NCI-H1417 treated with DMSO at 0.1 percent for 48 hours (cell line): Measurements from ENCODE around the gene DIDO1.
"Not testable (repeated sequence)": the region's sequence is repeated elsewhere in the genome, so short reads cannot be mapped to it uniquely, and the experiment has no call there.

Experiments used
- DNase-seq: peaks from one replicate; lab custom pipeline; 2025; lab: John Stamatoyannopoulos, UW

DIDO1 gene

GRCh38 chr20:62854121-62854520, 72.2 kb downstream of the DIDO1 start:
- no peak for DNase-seq

- DNase-seq, result not testable (repeated sequence)
Observed at GRCh38 chr20:62853304-62853703, 73.0 kb downstream of the DIDO1 start.

- no peak for DNase-seq
Observed at GRCh38 chr20:62852841-62853240, 73.5 kb downstream of the DIDO1 start.

- DNase-seq, result no peak
Observed at GRCh38 chr20:62852196-62852595, 74.1 kb downstream of the DIDO1 start.

GRCh38 chr20:62850333-62850974, 75.9 kb downstream of the DIDO1 start:
- DNase-seq, result no peak

GRCh38 chr20:62849431-62849830, 76.9 kb downstream of the DIDO1 start:
- DNase-seq, result no peak

GRCh38 chr20:62848917-62849316, 77.4 kb downstream of the DIDO1 start:
- not testable (repeated sequence) for DNase-seq

GRCh38 chr20:62846166-62846890, 80.0 kb downstream of the DIDO1 start:
- no peak for DNase-seq

GRCh38 chr20:62845416-62846160, 80.7 kb downstream of the DIDO1 start:
- DNase-seq, result no peak

GRCh38 chr20:62844182-62844581, 82.1 kb downstream of the DIDO1 start:
- no peak for DNase-seq

GRCh38 chr20:62843656-62844055, 82.6 kb downstream of the DIDO1 start:
- DNase-seq, result no peak

- no peak for DNase-seq
Observed at GRCh38 chr20:62841705-62842212, 84.5 kb downstream of the DIDO1 start.

GRCh38 chr20:62840244-62841197, 85.8 kb downstream of the DIDO1 start:
- no peak for DNase-seq

GRCh38 chr20:62839816-62840215, 86.5 kb downstream of the DIDO1 start:
- DNase-seq, result no peak

GRCh38 chr20:62839261-62839660, 87.0 kb downstream of the DIDO1 start:
- no peak for DNase-seq

- DNase-seq, result no peak
Observed at GRCh38 chr20:62838128-62838891, 88.0 kb downstream of the DIDO1 start.

GRCh38 chr20:62837790-62838127, 88.5 kb downstream of the DIDO1 start:
- DNase-seq, result no peak

- no peak for DNase-seq
Observed at GRCh38 chr20:62836967-62837490, 89.3 kb downstream of the DIDO1 start.

GRCh38 chr20:62835931-62836861, 90.1 kb downstream of the DIDO1 start:
- no peak for DNase-seq
